PFSK-1 (cell line): ENCODE measurements around the gene SLC26A6.

ENCODE experiments used
- FOXP2 ChIP-seq: optimal IDR thresholded peaks from 2 replicates; pipeline ENCODE3; 2011; ENCODE audit warnings: borderline replicate concordance, control low read depth, inconsistent platforms; ENCODE audit not compliant: insufficient read depth; ENCODE audit errors: extremely low read length, extremely low read depth
- POLR2AphosphoS5 ChIP-seq: IDR thresholded peaks from 2 replicates; pipeline ENCODE4 v1.6.1; 2012; ENCODE audit warnings: low read depth, mild to moderate bottlenecking, control low read depth, low read length, moderate library complexity
- SIN3A ChIP-seq: IDR thresholded peaks from 2 replicates; pipeline ENCODE4 v1.6.1; 2012; ENCODE audit warnings: mild to moderate bottlenecking, low read length, moderate library complexity, borderline replicate concordance; ENCODE audit not compliant: insufficient read depth
- TAF1 ChIP-seq: IDR thresholded peaks from 2 replicates; pipeline ENCODE4 v1.6.1; 2012; ENCODE audit warnings: low read length, control low read depth, borderline replicate concordance; ENCODE audit not compliant: insufficient read depth
- TF ChIP-seq, protein P1 (sequence below), 2 experiments: IDR thresholded peaks; 2 replicates each; pipeline versions ENCODE4 v1.6.1 to v1.8.0; 2011 to 2012; ENCODE audit warnings: low read depth in 2 of 2, low read length in 2 of 2, control low read depth in 1 of 2, inconsistent platforms in 1 of 2, mild to moderate bottlenecking in 1 of 2, moderate library complexity in 1 of 2; ENCODE audit not compliant: insufficient read depth in 1 of 2

SLC26A6 gene

DNA sequence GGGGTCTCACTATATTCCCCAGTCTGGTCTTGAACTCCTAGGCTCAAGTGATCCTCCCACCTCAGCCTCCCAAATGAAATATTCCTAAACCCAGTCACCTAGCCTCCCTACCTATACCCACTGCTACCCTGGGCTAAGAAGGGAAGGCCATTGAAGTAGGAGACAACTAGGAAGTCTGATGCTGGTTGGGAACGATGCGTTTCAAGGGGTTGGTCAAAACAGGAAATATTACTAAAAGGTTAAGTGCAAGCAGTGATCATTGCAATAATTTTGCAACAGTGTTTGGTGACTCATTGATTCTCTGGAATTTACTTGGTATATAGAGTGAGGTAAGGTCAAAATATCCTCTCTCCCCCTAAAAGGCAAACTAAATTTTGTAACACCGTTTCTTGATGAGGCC lies 21.2 kb downstream of the SLC26A6 start:
- TF ChIP-seq FOXP2 (no peak), POLR2AphosphoS5 (no peak), SIN3A (no peak), TAF1 (no peak)
- TF ChIP-seq, protein P1, sequence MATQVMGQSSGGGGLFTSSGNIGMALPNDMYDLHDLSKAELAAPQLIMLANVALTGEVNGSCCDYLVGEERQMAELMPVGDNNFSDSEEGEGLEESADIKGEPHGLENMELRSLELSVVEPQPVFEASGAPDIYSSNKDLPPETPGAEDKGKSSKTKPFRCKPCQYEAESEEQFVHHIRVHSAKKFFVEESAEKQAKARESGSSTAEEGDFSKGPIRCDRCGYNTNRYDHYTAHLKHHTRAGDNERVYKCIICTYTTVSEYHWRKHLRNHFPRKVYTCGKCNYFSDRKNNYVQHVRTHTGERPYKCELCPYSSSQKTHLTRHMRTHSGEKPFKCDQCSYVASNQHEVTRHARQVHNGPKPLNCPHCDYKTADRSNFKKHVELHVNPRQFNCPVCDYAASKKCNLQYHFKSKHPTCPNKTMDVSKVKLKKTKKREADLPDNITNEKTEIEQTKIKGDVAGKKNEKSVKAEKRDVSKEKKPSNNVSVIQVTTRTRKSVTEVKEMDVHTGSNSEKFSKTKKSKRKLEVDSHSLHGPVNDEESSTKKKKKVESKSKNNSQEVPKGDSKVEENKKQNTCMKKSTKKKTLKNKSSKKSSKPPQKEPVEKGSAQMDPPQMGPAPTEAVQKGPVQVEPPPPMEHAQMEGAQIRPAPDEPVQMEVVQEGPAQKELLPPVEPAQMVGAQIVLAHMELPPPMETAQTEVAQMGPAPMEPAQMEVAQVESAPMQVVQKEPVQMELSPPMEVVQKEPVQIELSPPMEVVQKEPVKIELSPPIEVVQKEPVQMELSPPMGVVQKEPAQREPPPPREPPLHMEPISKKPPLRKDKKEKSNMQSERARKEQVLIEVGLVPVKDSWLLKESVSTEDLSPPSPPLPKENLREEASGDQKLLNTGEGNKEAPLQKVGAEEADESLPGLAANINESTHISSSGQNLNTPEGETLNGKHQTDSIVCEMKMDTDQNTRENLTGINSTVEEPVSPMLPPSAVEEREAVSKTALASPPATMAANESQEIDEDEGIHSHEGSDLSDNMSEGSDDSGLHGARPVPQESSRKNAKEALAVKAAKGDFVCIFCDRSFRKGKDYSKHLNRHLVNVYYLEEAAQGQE (IDR thresholded peaks at IDR 0.05; ENCODE audit: insufficient read depth in 1 of 2, low read depth in 2 of 2, low read length in 2 of 2) = no peak

DNA sequence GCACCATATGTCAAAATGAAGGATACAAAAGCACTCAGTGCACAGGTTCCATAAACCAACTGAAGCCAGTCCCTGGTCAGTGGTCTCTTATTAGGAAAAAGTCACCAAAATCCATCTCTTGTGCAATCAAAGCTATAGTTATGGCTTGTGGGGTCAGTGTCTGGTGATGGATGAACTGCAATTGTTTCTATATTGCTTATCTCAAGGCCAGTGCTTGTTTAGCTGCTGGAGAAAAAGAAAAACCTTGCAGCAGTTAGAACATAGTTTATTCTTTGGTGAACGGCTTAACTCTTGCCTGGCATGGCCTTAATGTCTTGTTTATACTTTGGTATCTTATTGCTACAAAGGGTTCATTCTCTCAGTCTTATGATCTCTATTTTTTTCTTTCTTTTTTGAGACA lies 23.0 kb downstream of the SLC26A6 start:
- TF ChIP-seq SIN3A (no peak), POLR2AphosphoS5 (no peak), FOXP2 (no peak), TAF1 (no peak)
- TF ChIP-seq, protein P1 (IDR thresholded peaks at IDR 0.05; ENCODE audit: insufficient read depth in 1 of 2, low read depth in 2 of 2, low read length in 2 of 2) = no peak

DNA sequence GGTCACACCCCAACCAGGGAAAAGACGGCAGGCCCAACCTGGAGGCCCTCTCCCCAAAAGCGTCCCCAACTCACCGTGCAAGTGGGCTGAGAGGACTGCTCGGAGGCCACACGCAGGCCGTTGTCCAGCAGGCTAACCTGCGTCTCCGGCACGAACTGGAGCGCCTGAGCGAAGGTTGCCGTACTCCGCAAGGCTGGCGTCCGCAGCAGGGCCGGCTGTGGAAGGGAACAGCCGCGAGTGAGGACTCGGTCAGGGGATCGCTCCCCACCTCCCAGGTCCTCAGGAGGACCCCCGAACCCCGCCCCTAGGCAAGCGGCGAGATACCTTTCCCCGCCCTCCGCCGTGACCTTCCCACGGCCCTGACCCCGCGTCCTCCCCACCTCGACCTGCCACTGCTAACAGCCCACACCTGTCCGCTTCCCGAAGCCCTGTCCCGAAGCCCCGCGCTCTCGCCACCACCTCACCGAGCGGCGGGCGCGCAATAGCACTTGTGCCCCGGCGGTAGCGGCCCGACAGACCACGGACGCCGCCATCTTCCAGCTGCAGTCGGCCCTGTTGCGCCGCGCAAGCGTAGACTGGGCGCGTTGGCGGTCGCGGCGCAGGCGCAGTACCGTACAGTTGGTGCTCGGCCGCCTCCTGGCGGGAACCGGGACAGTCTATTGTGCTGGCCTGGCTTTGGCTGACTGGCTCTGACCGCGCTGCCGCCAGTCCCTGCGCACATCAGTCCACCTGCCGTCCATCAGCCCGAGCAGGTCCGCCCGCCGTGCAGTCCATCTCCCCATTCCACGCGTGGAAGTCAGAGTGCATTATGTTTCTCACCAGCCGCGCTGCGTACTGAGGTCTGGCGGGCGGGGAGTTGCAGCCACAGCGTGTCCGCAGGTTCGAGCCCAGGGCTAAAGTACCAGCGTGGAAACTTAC lies 25.9 kb downstream of the SLC26A6 start, which contains the start of gene UQCRC1:
UQCRC1 (minus strand) TSS at position 559 of the 918 bp plus-strand sequence; CDS start at position 533, 26 bp downstream.
- TF ChIP-seq, protein P1 (IDR thresholded peaks at IDR 0.05; ENCODE audit: insufficient read depth in 1 of 2, low read depth in 2 of 2, low read length in 2 of 2) = no peak
- TF ChIP-seq SIN3A = no peak
- peak; percentile 96 for TF ChIP-seq POLR2AphosphoS5
- TF ChIP-seq FOXP2 = peak; percentile 53
- TF ChIP-seq TAF1 = peak; percentile 68

DNA sequence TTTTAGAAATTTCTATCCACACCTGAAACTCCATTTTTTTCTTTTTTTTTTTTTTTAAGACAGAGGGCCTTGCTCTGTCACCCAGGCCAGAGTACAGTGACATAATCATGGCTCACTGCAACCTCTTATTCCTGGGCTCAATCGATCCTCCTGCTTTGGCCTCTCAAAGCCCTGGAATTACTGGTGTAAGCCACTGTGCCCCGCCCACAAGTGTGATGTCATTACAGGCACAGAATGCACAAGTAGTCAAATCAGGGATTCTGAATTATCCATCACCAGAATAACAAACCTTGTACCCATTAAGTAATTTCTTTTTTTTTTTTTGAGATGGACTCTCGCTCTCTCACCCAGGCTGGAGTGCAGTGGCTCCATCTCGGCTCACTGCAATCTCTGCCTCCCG lies 27.7 kb downstream of the SLC26A6 start:
- TF ChIP-seq, protein P1 (IDR thresholded peaks at IDR 0.05; ENCODE audit: insufficient read depth in 1 of 2, low read depth in 2 of 2, low read length in 2 of 2) = no peak
- TF ChIP-seq FOXP2 = no peak
- no peak for TF ChIP-seq TAF1
- TF ChIP-seq SIN3A = no peak
- no peak for TF ChIP-seq POLR2AphosphoS5
